Measurements from ENCODE around the gene KBTBD8.

GRCh38 chr3:67037615-67038014 lies 39.5 kb downstream of the KBTBD8 start:
- TF ChIP-seq, protein P1, sequence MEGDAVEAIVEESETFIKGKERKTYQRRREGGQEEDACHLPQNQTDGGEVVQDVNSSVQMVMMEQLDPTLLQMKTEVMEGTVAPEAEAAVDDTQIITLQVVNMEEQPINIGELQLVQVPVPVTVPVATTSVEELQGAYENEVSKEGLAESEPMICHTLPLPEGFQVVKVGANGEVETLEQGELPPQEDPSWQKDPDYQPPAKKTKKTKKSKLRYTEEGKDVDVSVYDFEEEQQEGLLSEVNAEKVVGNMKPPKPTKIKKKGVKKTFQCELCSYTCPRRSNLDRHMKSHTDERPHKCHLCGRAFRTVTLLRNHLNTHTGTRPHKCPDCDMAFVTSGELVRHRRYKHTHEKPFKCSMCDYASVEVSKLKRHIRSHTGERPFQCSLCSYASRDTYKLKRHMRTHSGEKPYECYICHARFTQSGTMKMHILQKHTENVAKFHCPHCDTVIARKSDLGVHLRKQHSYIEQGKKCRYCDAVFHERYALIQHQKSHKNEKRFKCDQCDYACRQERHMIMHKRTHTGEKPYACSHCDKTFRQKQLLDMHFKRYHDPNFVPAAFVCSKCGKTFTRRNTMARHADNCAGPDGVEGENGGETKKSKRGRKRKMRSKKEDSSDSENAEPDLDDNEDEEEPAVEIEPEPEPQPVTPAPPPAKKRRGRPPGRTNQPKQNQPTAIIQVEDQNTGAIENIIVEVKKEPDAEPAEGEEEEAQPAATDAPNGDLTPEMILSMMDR (IDR thresholded peaks at IDR 0.05) = peak in 1 of 6 experiments; percentile 14
- no peak for TF ChIP-seq EP300 (IDR thresholded peaks at IDR 0.05)
- no peak for TF ChIP-seq POLR2AphosphoS5 (IDR thresholded peaks at IDR 0.05)
